Measurements from ENCODE around the gene CYB5RL. TPM values are rescaled to one million over a fixed set of nuclear protein-coding genes. Genes with fewer than 3 reads are reported as not detected.

The CYB5RL gene
- total and polyA plus RNA-seq, 2 of the 13 experiments (the other 11 are each of a cell fraction or from before 2014, with no cell fraction given), result 3.7 to 5.0 TPM

DNA sequence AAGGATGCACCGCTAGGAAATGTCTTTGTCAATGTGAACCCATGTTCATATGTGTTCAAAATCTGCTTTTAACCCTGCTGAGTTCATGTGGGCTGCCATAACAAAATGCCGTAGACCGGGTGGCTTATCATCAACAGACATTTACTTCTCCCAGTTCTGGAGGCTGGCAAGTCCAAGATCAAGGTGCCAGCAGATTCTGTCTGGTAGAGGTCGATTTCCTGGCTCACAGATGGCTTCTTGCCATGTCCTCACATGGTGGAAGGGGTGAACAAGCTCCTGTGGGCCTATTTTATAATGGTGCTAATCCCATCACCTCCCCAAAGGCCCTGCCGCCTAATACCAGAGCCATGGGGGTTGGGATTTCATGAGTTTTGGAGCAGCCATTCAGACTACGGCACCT is 42.4 kb downstream of the CYB5RL start (continued):
- TF ChIP-seq MIXL1 (CRISPR knock-in tag; IDR thresholded peaks at IDR 0.05) (no peak), FOXK2 (IDR thresholded peaks at IDR 0.05) (no peak), ZC3H13 (CRISPR knock-in tag; IDR thresholded peaks at IDR 0.05) (no peak), ZNF343 (CRISPR knock-in tag; IDR thresholded peaks at IDR 0.05) (no peak), ZNF749 (CRISPR knock-in tag; IDR thresholded peaks at IDR 0.05; ENCODE audit: borderline replicate concordance) (no peak), ATF1 (CRISPR knock-in tag; IDR thresholded peaks at IDR 0.05) (no peak), HES4 (CRISPR knock-in tag; IDR thresholded peaks at IDR 0.05; ENCODE audit: borderline replicate concordance) (no peak), HNRNPK (IDR thresholded peaks at IDR 0.05; ENCODE audit: low read depth, low read length, poor library complexity, severe bottlenecking) (no peak), ZKSCAN1 (IDR thresholded peaks at IDR 0.05; ENCODE audit: low read length) (no peak), KLF11 (CRISPR knock-in tag; IDR thresholded peaks at IDR 0.05) (no peak), ZFP1 (CRISPR knock-in tag; IDR thresholded peaks at IDR 0.05) (no peak)
- TF ChIP-seq, protein P1, sequence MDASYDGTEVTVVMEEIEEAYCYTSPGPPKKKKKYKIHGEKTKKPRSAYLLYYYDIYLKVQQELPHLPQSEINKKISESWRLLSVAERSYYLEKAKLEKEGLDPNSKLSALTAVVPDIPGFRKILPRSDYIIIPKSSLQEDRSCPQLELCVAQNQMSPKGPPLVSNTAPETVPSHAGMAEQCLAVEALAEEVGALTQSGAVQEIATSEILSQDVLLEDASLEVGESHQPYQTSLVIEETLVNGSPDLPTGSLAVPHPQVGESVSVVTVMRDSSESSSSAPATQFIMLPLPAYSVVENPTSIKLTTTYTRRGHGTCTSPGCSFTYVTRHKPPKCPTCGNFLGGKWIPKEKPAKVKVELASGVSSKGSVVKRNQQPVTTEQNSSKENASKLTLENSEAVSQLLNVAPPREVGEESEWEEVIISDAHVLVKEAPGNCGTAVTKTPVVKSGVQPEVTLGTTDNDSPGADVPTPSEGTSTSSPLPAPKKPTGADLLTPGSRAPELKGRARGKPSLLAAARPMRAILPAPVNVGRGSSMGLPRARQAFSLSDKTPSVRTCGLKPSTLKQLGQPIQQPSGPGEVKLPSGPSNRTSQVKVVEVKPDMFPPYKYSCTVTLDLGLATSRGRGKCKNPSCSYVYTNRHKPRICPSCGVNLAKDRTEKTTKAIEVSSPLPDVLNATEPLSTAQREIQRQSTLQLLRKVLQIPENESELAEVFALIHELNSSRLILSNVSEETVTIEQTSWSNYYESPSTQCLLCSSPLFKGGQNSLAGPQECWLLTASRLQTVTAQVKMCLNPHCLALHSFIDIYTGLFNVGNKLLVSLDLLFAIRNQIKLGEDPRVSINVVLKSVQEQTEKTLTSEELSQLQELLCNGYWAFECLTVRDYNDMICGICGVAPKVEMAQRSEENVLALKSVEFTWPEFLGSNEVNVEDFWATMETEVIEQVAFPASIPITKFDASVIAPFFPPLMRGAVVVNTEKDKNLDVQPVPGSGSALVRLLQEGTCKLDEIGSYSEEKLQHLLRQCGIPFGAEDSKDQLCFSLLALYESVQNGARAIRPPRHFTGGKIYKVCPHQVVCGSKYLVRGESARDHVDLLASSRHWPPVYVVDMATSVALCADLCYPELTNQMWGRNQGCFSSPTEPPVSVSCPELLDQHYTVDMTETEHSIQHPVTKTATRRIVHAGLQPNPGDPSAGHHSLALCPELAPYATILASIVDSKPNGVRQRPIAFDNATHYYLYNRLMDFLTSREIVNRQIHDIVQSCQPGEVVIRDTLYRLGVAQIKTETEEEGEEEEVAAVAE (CRISPR knock-in tag; IDR thresholded peaks at IDR 0.05; ENCODE audit: borderline replicate concordance), result no peak
- TF ChIP-seq, protein P2, sequence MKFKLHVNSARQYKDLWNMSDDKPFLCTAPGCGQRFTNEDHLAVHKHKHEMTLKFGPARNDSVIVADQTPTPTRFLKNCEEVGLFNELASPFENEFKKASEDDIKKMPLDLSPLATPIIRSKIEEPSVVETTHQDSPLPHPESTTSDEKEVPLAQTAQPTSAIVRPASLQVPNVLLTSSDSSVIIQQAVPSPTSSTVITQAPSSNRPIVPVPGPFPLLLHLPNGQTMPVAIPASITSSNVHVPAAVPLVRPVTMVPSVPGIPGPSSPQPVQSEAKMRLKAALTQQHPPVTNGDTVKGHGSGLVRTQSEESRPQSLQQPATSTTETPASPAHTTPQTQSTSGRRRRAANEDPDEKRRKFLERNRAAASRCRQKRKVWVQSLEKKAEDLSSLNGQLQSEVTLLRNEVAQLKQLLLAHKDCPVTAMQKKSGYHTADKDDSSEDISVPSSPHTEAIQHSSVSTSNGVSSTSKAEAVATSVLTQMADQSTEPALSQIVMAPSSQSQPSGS (CRISPR knock-in tag; IDR thresholded peaks at IDR 0.05), result no peak
